ENCODE data around the gene ENC1. TPM values are rescaled to one million over a fixed set of nuclear protein-coding genes. Genes with fewer than 3 reads are reported as not detected.

ENC1 gene
- total and polyA plus RNA-seq, 4 experiments from 2014 or later: 0.10 to 0.84 (median 0.68) TPM

GRCh38 chr5:74655206-74655605 is 14.7 kb upstream of the ENC1 start:
- Histone ChIP-seq H3K9me3 (ENCODE audit: control insufficient read depth in 1 of 2, low read length in 2 of 2) (no peaks in the 10 kb centered on the region), H3K27me3 (ENCODE audit: insufficient read depth, low read length) (no peaks in the 10 kb centered on the region), H3K36me3 (ENCODE audit: insufficient read depth, low read length) (no peaks in the 10 kb centered on the region), H3K4me1 (ENCODE audit: insufficient read depth, low read length) (no peaks in the 10 kb centered on the region), H3K4me3 (ENCODE audit: low read length in 2 of 2) (no peak overlapping the region), H3K27ac (ENCODE audit: low read depth, low read length) (no peak overlapping the region)
- Mint-ChIP-seq H3K27me3 (peaks cover 2 to 3% of the 10 kb centered on the region in 2 donors), H3K4me3 (no peak overlapping the region), H3K9me3 (no peaks in the 10 kb centered on the region), H3K4me1 (no peaks in the 10 kb centered on the region), H3K36me3 (no peaks in the 10 kb centered on the region), H3K27ac (no peak overlapping the region)
- no peak for DNase-seq
- intact Hi-C loops (cut with micrococcal nuclease): no loop called here
- CTCF ChIA-PET (ENCODE audit: partially characterized antibody): interaction anchor here (6.9 kb wide), 1 partner anchor 752 kb away, joined by 105 read pairs; no protein-coding TSS in a partner anchor
- POLR2A ChIA-PET (ENCODE audit: partially characterized antibody): no interaction called here

GRCh38 chr5:74653991-74654390 is 13.5 kb upstream of the ENC1 start:
- no peaks in the 10 kb centered on the region for H3K4me1 ChIP-seq (ENCODE audit: insufficient read depth, low read length)
- ChIA-PET POLR2A (ENCODE audit: partially characterized antibody) (no interaction called here), CTCF (ENCODE audit: partially characterized antibody) (interaction anchor here (0.7 to 6.9 kb wide), 2 partner anchors 8 to 751 kb away, joined by 3 to 105 read pairs; no protein-coding TSS in a partner anchor)
- DNase-seq: no peak
- H3K27me3 ChIP-seq (ENCODE audit: insufficient read depth, low read length): no peaks in the 10 kb centered on the region
- Mint-ChIP-seq H3K36me3 (no peaks in the 10 kb centered on the region), H3K4me3 (no peak overlapping the region), H3K4me1 (no peaks in the 10 kb centered on the region), H3K27me3 (peaks cover 2 to 3% of the 10 kb centered on the region in 2 donors), H3K9me3 (no peaks in the 10 kb centered on the region), H3K27ac (no peak overlapping the region)
- H3K27ac ChIP-seq (ENCODE audit: low read depth, low read length): no peak overlapping the region
- no peaks in the 10 kb centered on the region for H3K9me3 ChIP-seq (ENCODE audit: control insufficient read depth in 1 of 2, low read length in 2 of 2)
- no peak overlapping the region for H3K4me3 ChIP-seq (ENCODE audit: low read length in 2 of 2)
- intact Hi-C loops (cut with micrococcal nuclease): no loop called here
- no peaks in the 10 kb centered on the region for H3K36me3 ChIP-seq (ENCODE audit: insufficient read depth, low read length)

- no peak overlapping the region for H3K4me3 Mint-ChIP-seq
- no peaks in the 10 kb centered on the region for H3K36me3 ChIP-seq (ENCODE audit: insufficient read depth, low read length)
- DNase-seq: no peak
- H3K4me1 ChIP-seq (ENCODE audit: insufficient read depth, low read length): no peaks in the 10 kb centered on the region
- no peaks in the 10 kb centered on the region for H3K9me3 ChIP-seq (ENCODE audit: control insufficient read depth in 1 of 2, low read length in 2 of 2)
- peaks cover 2 to 3% of the 10 kb centered on the region in 2 donors for H3K27me3 Mint-ChIP-seq
- no peaks in the 10 kb centered on the region for H3K36me3 Mint-ChIP-seq
- H3K4me3 ChIP-seq (ENCODE audit: low read length in 2 of 2): no peak overlapping the region
- H3K4me1 Mint-ChIP-seq: peaks cover 0 to 3% (median 1%) of the 10 kb centered on the region in 4 donors
- H3K9me3 Mint-ChIP-seq: no peaks in the 10 kb centered on the region
- no peak overlapping the region for H3K27ac Mint-ChIP-seq
- H3K27me3 ChIP-seq (ENCODE audit: insufficient read depth, low read length): no peaks in the 10 kb centered on the region
- H3K27ac ChIP-seq (ENCODE audit: low read depth, low read length): no peak overlapping the region
- ChIA-PET CTCF (ENCODE audit: partially characterized antibody) (interaction anchor here (0.9 to 6.9 kb wide), 2 partner anchors 9 to 749 kb away, joined by 4 to 105 read pairs; no protein-coding TSS in a partner anchor), POLR2A (ENCODE audit: partially characterized antibody) (no interaction called here)
- intact Hi-C loops (cut with micrococcal nuclease): no loop called here
Measured at GRCh38 chr5:74652576-74652975, 12.0 kb upstream of the ENC1 start.

GRCh38 chr5:74651710-74652109 is 11.2 kb upstream of the ENC1 start:
- Mint-ChIP-seq H3K36me3 (no peaks in the 10 kb centered on the region), H3K27ac (no peak overlapping the region), H3K27me3 (peaks cover 1 to 2% of the 10 kb centered on the region in 2 donors), H3K4me3 (no peak overlapping the region), H3K9me3 (no peaks in the 10 kb centered on the region), H3K4me1 (peaks cover 0 to 3% (median 1%) of the 10 kb centered on the region in 4 donors)
- no peak for DNase-seq
- intact Hi-C loops (cut with micrococcal nuclease): no loop called here
- no peaks in the 10 kb centered on the region for H3K27me3 ChIP-seq (ENCODE audit: insufficient read depth, low read length)
- no peaks in the 10 kb centered on the region for H3K9me3 ChIP-seq (ENCODE audit: control insufficient read depth in 1 of 2, low read length in 2 of 2)
- no peak overlapping the region for H3K4me3 ChIP-seq (ENCODE audit: low read length in 2 of 2)
- H3K4me1 ChIP-seq (ENCODE audit: insufficient read depth, low read length): no peaks in the 10 kb centered on the region
- H3K36me3 ChIP-seq (ENCODE audit: insufficient read depth, low read length): no peaks in the 10 kb centered on the region
- ChIA-PET CTCF (ENCODE audit: partially characterized antibody) (interaction anchor here (0.9 to 6.9 kb wide), 2 partner anchors 10 to 748 kb away, joined by 4 to 105 read pairs; no protein-coding TSS in a partner anchor), POLR2A (ENCODE audit: partially characterized antibody) (no interaction called here)
- no peak overlapping the region for H3K27ac ChIP-seq (ENCODE audit: low read depth, low read length)

- ChIA-PET POLR2A (ENCODE audit: partially characterized antibody) (no interaction called here), CTCF (ENCODE audit: partially characterized antibody) (interaction anchor here (0.8 to 6.9 kb wide), 19 partner anchors 8 to 1060 kb away, joined by 3 to 105 read pairs (median 5); no protein-coding TSS in a partner anchor)
Measured at GRCh38 chr5:74649421-74649973, 9.0 kb upstream of the ENC1 start.

GRCh38 chr5:74648835-74649293 is 8.3 kb upstream of the ENC1 start:
- Mint-ChIP-seq H3K4me1 (peaks cover 0 to 3% (median 1%) of the 10 kb centered on the region in 4 donors), H3K36me3 (no peaks in the 10 kb centered on the region), H3K27me3 (peaks cover 2 to 3% of the 10 kb centered on the region in 2 donors), H3K4me3 (no peak overlapping the region), H3K9me3 (no peaks in the 10 kb centered on the region), H3K27ac (no peak overlapping the region)
- Histone ChIP-seq H3K27ac (ENCODE audit: low read depth, low read length) (no peak overlapping the region), H3K27me3 (ENCODE audit: insufficient read depth, low read length) (no peaks in the 10 kb centered on the region), H3K9me3 (ENCODE audit: control insufficient read depth in 1 of 2, low read length in 2 of 2) (no peaks in the 10 kb centered on the region), H3K4me3 (ENCODE audit: low read length in 2 of 2) (no peak overlapping the region), H3K4me1 (ENCODE audit: insufficient read depth, low read length) (no peaks in the 10 kb centered on the region), H3K36me3 (ENCODE audit: insufficient read depth, low read length) (no peaks in the 10 kb centered on the region)
- CTCF ChIA-PET (ENCODE audit: partially characterized antibody): interaction anchor here (0.8 to 6.9 kb wide), 16 partner anchors 8 to 1059 kb away, joined by 3 to 105 read pairs (median 6); no protein-coding TSS in a partner anchor
- peak in 4 of 5 donors; percentile 54 to 59 (median 58) for DNase-seq
- intact Hi-C loops (cut with micrococcal nuclease): loop anchor here (1.0 to 10.0 kb wide), 4 partner anchors 354 to 1058 kb away; no protein-coding TSS in a partner anchor
- POLR2A ChIA-PET (ENCODE audit: partially characterized antibody): no interaction called here

More at GRCh38 chr5:74649421-74649973, 9.0 kb upstream of the ENC1 start:
- no peaks in the 10 kb centered on the region for H3K36me3 Mint-ChIP-seq
- no peaks in the 10 kb centered on the region for H3K4me1 ChIP-seq (ENCODE audit: insufficient read depth, low read length)
- DNase-seq: no peak
- H3K9me3 ChIP-seq (ENCODE audit: control insufficient read depth in 1 of 2, low read length in 2 of 2): no peaks in the 10 kb centered on the region
- H3K4me3 ChIP-seq (ENCODE audit: low read length in 2 of 2): no peak overlapping the region
- H3K36me3 ChIP-seq (ENCODE audit: insufficient read depth, low read length): no peaks in the 10 kb centered on the region
- H3K27me3 ChIP-seq (ENCODE audit: insufficient read depth, low read length): no peaks in the 10 kb centered on the region
- peaks cover 2 to 3% of the 10 kb centered on the region in 2 donors for H3K27me3 Mint-ChIP-seq
- no peaks in the 10 kb centered on the region for H3K9me3 Mint-ChIP-seq
- H3K27ac Mint-ChIP-seq: no peak overlapping the region
- H3K4me1 Mint-ChIP-seq: peaks cover 0 to 3% (median 1%) of the 10 kb centered on the region in 4 donors
- H3K4me3 Mint-ChIP-seq: no peak overlapping the region
- intact Hi-C loops (cut with micrococcal nuclease): loop anchor here (10.0 kb wide), 2 partner anchors 355 to 615 kb away; no protein-coding TSS in a partner anchor
- no peak overlapping the region for H3K27ac ChIP-seq (ENCODE audit: low read depth, low read length)

GRCh38 chr5:74647096-74647495 is 6.6 kb upstream of the ENC1 start:
- Mint-ChIP-seq H3K27ac (no peak overlapping the region), H3K27me3 (peaks cover 2 to 3% of the 10 kb centered on the region in 2 donors), H3K9me3 (no peaks in the 10 kb centered on the region), H3K36me3 (no peaks in the 10 kb centered on the region), H3K4me3 (no peak overlapping the region), H3K4me1 (peaks cover 2 to 4% (median 3%) of the 10 kb centered on the region in 4 donors)
- Histone ChIP-seq H3K9me3 (ENCODE audit: control insufficient read depth in 1 of 2, low read length in 2 of 2) (no peaks in the 10 kb centered on the region), H3K4me1 (ENCODE audit: insufficient read depth, low read length) (no peaks in the 10 kb centered on the region), H3K4me3 (ENCODE audit: low read length in 2 of 2) (no peak overlapping the region), H3K27ac (ENCODE audit: low read depth, low read length) (no peak overlapping the region), H3K27me3 (ENCODE audit: insufficient read depth, low read length) (no peaks in the 10 kb centered on the region), H3K36me3 (ENCODE audit: insufficient read depth, low read length) (no peaks in the 10 kb centered on the region)
- CTCF ChIA-PET (ENCODE audit: partially characterized antibody): interaction anchor here (0.7 to 8.8 kb wide), 7 partner anchors 12 to 748 kb away, joined by 3 to 58 read pairs (median 4); no protein-coding TSS in a partner anchor
- DNase-seq: no peak
- intact Hi-C loops (cut with micrococcal nuclease): loop anchor here (10.0 kb wide), 2 partner anchors 352 to 612 kb away; no protein-coding TSS in a partner anchor
- POLR2A ChIA-PET (ENCODE audit: partially characterized antibody): no interaction called here
